ENCODE measurements around the gene NDUFS6.

GRCh38 chr5:1859099-1859498, 57.9 kb downstream of the NDUFS6 start:
- TF ChIP-seq CTCF (IDR thresholded peaks at IDR 0.05; ENCODE audit: poor library complexity, severe bottlenecking) = no peak
- TF ChIP-seq TAF1 (IDR thresholded peaks at IDR 0.05; ENCODE audit: low read depth) = no peak
- no peak for TF ChIP-seq RAD21 (conservative IDR thresholded peaks at IDR 0.05)

Measured in neural cell (in vitro differentiated cells).